ENCODE results near the gene UBXN4.
"Not testable (repeated sequence)": the region's sequence is repeated elsewhere in the genome, so short reads cannot be mapped to it uniquely, and the experiment has no call there.

Gene UBXN4

DNA sequence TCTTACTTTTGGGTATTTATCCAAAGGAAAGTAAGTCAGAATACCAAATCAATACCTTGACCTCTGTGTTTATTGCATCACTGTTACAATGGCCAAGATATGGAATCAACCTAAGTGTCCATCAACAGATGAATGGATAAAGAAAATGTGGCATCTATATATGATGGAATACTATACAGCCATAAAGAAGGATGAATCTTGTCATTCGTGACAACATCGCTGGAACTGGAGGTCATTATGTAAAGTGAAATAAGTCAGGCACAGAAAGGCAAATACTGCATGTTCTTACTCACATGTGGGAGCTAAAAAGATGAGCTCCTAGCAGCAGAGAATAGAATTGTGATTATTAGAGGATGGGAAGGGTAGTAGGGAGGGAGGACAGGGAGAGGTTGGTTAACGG is 60.7 kb downstream of the UBXN4 start:
- peaks cover 3% of the 10 kb centered on the region for H3K9me3 ChIP-seq (ENCODE audit: control insufficient read depth, low read length)
- H3K27ac ChIP-seq (ENCODE audit: low read depth, low read length, severe bottlenecking), result no peak overlapping the region
- no peak overlapping the region for H3K4me3 ChIP-seq (ENCODE audit: extremely low read depth, insufficient read depth, low read length, poor library complexity, severe bottlenecking)
- 67% methylated on average over 3 of the region's 3 CpGs for WGBS, 2 experiments (ENCODE audit: insufficient coverage in 2 of 2)
- H3K4me1 ChIP-seq (ENCODE audit: control insufficient read depth, insufficient read depth, low read length, poor library complexity, severe bottlenecking), result no peaks in the 10 kb centered on the region
- H3K36me3 ChIP-seq (ENCODE audit: control insufficient read depth, insufficient read depth, low read length), result no peaks in the 10 kb centered on the region

DNA sequence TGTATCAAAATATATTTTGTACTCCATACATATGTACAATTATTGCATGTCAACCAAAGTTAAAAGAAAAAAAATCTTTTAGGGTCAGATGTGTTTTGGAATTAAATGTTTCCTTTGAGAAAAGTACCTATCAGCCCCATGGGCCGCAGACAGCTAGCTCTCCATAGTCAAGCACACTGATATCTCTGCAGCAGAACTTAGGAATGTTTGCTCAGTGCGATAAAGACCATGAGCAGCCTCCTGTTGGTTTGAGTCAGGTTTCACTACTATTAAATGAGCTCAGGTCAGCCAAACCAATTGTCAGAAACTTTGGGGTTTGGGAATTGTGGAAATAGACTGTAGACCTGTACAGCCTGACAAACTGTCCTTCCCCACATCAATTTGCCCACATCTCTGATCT is 61.6 kb downstream of the UBXN4 start:
- Histone ChIP-seq H3K36me3 (ENCODE audit: control insufficient read depth, insufficient read depth, low read length) (no peaks in the 10 kb centered on the region), H3K4me3 (ENCODE audit: extremely low read depth, insufficient read depth, low read length, poor library complexity, severe bottlenecking) (no peak overlapping the region), H3K9me3 (ENCODE audit: control insufficient read depth, low read length) (peaks cover 3% of the 10 kb centered on the region), H3K4me1 (ENCODE audit: control insufficient read depth, insufficient read depth, low read length, poor library complexity, severe bottlenecking) (no peaks in the 10 kb centered on the region), H3K27ac (ENCODE audit: low read depth, low read length, severe bottlenecking) (no peak overlapping the region)
- WGBS, 2 experiments (ENCODE audit: insufficient coverage in 2 of 2), result 92 to 100% methylated on average over 2 of the region's 2 CpGs

DNA sequence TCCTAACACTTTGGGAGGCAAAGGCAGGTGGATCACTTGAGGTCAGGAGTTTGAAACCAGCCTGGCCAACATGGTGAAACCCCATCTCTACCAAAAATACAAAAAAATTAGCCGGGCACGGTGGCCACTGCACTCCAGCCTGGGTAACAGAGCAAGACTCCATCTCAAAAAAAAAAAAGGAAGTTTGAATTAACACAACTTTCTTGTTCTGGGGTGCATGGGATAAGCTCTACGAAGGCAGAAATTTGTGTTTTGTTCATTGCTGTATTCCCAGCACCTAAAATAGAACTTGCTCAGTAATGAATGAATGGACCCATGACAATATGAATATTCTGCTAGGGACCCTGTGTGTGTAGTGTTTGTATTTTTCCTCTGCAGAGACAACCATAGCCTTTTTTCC is 66.2 kb downstream of the UBXN4 start:
- H3K4me1 ChIP-seq (ENCODE audit: control insufficient read depth, insufficient read depth, low read length, poor library complexity, severe bottlenecking); H3K36me3 ChIP-seq (ENCODE audit: control insufficient read depth, insufficient read depth, low read length); H3K27ac ChIP-seq (ENCODE audit: low read depth, low read length, severe bottlenecking); H3K4me3 ChIP-seq (ENCODE audit: extremely low read depth, insufficient read depth, low read length, poor library complexity, severe bottlenecking); H3K9me3 ChIP-seq (ENCODE audit: control insufficient read depth, low read length): not testable (repeated sequence)
- 100% methylated on average over 1 of the region's 3 CpGs; no CpG with 5 or more reads in 1 of the 2 experiments for WGBS, 2 experiments (ENCODE audit: insufficient coverage in 2 of 2)

DNA sequence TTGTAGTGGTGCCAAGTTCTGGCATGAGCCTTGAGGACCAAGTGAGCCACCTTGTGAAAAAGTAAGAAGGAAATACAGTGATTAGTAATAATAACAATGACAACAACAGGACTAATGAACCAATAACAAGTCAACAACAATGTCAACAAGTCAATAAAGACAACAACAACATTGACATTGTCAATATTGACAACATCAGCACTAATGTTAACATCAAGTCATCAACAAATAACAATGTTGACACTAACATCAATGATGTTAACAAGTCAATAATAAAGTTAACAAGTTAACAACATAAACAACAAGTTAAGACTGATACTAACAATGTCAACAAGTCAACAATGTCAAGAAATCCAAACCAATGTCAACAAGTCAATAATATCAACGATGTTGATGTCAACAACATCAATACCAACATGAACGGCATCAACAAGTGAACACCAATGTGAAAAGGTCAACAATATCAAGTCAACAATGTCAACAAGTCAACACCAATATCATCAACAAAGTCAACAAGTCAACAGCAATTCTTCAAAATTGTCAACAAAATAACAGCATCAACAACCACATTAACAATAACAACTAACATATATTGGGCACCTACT is 71.4 kb downstream of the UBXN4 start:
- Histone ChIP-seq H3K4me1 (ENCODE audit: control insufficient read depth, insufficient read depth, low read length, poor library complexity, severe bottlenecking) (no peaks in the 10 kb centered on the region), H3K4me3 (ENCODE audit: extremely low read depth, insufficient read depth, low read length, poor library complexity, severe bottlenecking) (no peak overlapping the region), H3K36me3 (ENCODE audit: control insufficient read depth, insufficient read depth, low read length) (no peaks in the 10 kb centered on the region), H3K9me3 (ENCODE audit: control insufficient read depth, low read length) (no peaks in the 10 kb centered on the region), H3K27ac (ENCODE audit: low read depth, low read length, severe bottlenecking) (no peak overlapping the region)
- WGBS, 2 experiments (ENCODE audit: insufficient coverage in 2 of 2), result 59 to 88% methylated on average over 2 of the region's 2 CpGs

DNA sequence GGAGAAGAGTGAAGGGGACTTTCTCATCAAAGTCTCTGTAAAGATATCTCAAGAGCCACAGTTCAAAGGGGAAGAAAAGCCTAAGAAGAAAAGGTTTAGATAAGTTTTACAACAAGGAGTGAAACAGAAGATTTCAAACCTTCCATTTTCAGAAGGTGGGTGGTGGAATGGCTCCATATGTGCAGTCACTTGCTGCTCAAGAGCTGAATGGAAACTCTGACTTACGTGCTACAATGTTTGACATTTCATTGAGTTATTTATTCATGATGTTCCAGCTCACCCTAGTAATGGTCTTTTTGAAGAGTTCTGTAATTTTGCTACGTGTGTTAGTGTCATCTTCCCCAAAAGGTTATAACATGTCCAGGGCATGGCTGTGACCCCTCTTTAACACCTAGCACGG is 73.6 kb downstream of the UBXN4 start:
- Histone ChIP-seq H3K9me3 (ENCODE audit: control insufficient read depth, low read length) (no peaks in the 10 kb centered on the region), H3K36me3 (ENCODE audit: control insufficient read depth, insufficient read depth, low read length) (no peaks in the 10 kb centered on the region), H3K4me1 (ENCODE audit: control insufficient read depth, insufficient read depth, low read length, poor library complexity, severe bottlenecking) (no peaks in the 10 kb centered on the region), H3K27ac (ENCODE audit: low read depth, low read length, severe bottlenecking) (no peak overlapping the region), H3K4me3 (ENCODE audit: extremely low read depth, insufficient read depth, low read length, poor library complexity, severe bottlenecking) (no peak overlapping the region)
- WGBS, 2 experiments (ENCODE audit: insufficient coverage in 2 of 2), result no CpG with 5 or more reads among the region's 3 CpGs

DNA sequence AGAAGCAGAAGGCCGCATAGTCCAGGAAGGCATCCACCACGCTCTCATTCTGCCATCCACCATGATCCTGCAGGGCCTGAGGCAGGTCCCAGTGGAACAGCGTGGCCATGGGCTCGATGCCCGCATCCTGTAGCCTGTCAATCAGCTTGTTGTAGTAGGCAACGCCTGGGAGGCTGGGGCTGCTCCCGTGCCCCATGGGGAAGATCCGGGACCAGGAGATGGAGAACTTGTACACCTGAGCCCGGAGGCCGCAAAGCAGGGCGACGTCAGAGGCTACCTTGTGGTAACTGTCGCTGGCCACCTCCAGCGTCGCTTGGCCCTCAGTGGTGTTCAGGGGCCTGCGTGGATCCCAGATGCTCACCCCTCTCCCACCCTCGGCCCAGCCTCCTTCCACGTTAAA is 75.8 kb downstream of the UBXN4 start:
- no peak overlapping the region for H3K4me3 ChIP-seq (ENCODE audit: extremely low read depth, insufficient read depth, low read length, poor library complexity, severe bottlenecking)
- WGBS, 2 experiments (ENCODE audit: insufficient coverage in 2 of 2), result 91% methylated on average over 18 of the region's 18 CpGs
- H3K4me1 ChIP-seq (ENCODE audit: control insufficient read depth, insufficient read depth, low read length, poor library complexity, severe bottlenecking), result no peaks in the 10 kb centered on the region
- H3K9me3 ChIP-seq (ENCODE audit: control insufficient read depth, low read length), result no peaks in the 10 kb centered on the region
- no peaks in the 10 kb centered on the region for H3K36me3 ChIP-seq (ENCODE audit: control insufficient read depth, insufficient read depth, low read length)
- H3K27ac ChIP-seq (ENCODE audit: low read depth, low read length, severe bottlenecking), result no peak overlapping the region

DNA sequence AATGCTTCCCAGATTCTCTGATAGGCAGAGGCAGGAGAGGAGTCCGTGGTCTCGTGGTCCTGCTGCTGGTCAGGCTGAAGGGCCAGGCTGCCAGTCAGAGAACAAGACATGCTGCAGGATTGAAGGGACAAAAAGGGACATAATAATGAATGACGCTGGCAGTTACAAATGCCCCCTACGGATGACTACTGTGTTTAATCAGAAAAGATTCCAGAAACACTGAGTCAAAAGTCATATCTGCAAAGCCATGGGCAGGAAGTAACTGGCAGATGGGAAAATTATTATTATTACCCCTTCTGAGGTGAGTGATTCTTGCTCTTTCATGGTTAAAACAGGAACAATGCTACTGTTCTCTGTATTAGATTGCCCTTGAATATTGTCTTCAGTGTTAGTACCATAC is 76.3 kb downstream of the UBXN4 start:
- 79 to 95% methylated on average over 4 of the region's 4 CpGs for WGBS, 2 experiments (ENCODE audit: insufficient coverage in 2 of 2)
- Histone ChIP-seq H3K36me3 (ENCODE audit: control insufficient read depth, insufficient read depth, low read length) (no peaks in the 10 kb centered on the region), H3K9me3 (ENCODE audit: control insufficient read depth, low read length) (no peaks in the 10 kb centered on the region), H3K4me1 (ENCODE audit: control insufficient read depth, insufficient read depth, low read length, poor library complexity, severe bottlenecking) (no peaks in the 10 kb centered on the region), H3K4me3 (ENCODE audit: extremely low read depth, insufficient read depth, low read length, poor library complexity, severe bottlenecking) (no peak overlapping the region), H3K27ac (ENCODE audit: low read depth, low read length, severe bottlenecking) (no peak overlapping the region)

DNA sequence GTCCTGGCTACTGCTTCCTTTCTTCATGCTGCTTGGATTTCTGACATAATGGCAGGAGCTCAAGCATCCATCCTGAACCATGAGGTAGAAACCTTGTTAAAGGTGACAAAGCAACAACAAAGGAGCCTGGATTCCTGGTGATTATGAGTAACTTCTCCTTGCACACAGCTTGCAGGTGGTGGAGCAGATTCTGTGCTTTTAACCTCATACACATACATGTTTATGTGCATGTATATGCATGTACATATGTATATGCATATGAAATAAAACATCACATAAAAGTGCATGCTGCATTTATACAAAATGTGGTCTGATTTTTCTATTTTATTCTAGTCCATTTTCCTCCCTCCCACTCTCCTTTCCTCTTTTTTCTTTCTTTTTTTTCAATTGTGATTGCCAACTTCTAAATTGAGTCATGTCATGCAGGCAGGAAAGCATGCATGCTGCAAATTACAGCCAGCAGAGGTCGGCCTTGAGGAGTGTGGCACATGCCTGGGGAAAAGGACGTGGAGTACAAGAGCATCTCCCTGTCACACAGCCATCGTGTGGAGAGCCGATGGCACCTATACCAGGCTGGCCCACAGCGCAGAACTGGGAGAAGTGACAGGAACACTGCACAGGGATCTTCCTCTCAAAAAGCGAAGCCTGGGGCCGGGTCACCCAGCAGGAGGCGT is 77.4 kb downstream of the UBXN4 start:
- no peaks in the 10 kb centered on the region for H3K36me3 ChIP-seq (ENCODE audit: control insufficient read depth, insufficient read depth, low read length)
- H3K4me3 ChIP-seq (ENCODE audit: extremely low read depth, insufficient read depth, low read length, poor library complexity, severe bottlenecking), result no peak overlapping the region
- no peaks in the 10 kb centered on the region for H3K9me3 ChIP-seq (ENCODE audit: control insufficient read depth, low read length)
- WGBS, 2 experiments (ENCODE audit: insufficient coverage in 2 of 2), result 69 to 75% methylated on average over 5 to 8 of the region's 8 CpGs
- H3K27ac ChIP-seq (ENCODE audit: low read depth, low read length, severe bottlenecking), result no peak overlapping the region
- H3K4me1 ChIP-seq (ENCODE audit: control insufficient read depth, insufficient read depth, low read length, poor library complexity, severe bottlenecking), result no peaks in the 10 kb centered on the region

DNA sequence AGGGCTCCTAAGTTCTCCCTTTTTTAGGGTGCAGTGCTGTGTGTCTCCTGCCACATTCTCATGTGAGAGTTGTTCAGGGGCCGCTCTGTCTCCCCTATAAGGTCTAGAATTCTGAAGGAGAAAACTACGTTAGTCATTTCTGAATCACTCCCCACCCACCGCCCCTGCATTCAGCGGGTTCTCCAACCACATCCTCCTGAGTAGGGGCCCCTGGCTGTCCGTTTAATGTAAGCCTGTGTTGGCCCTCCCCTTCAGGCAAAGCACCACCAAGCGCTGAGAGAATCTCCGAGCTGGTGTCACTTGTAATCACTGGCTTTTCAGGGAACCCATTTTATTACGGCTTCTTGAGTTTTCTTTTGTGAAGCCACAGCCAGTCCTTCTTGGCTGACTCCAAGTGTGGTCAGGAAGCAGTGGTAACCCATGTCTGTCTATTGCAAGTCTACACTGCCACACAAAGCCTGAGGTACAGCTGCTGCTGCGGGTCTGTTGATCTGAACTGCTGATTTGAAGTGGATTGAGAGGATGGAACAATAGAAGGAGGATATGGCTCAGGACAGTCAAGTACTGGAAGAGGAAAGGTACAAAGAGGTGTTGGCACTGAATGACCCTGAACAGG is 78.5 kb downstream of the UBXN4 start:
- Histone ChIP-seq H3K27ac (ENCODE audit: low read depth, low read length, severe bottlenecking) (no peak overlapping the region), H3K9me3 (ENCODE audit: control insufficient read depth, low read length) (no peaks in the 10 kb centered on the region), H3K36me3 (ENCODE audit: control insufficient read depth, insufficient read depth, low read length) (no peaks in the 10 kb centered on the region), H3K4me3 (ENCODE audit: extremely low read depth, insufficient read depth, low read length, poor library complexity, severe bottlenecking) (no peak overlapping the region), H3K4me1 (ENCODE audit: control insufficient read depth, insufficient read depth, low read length, poor library complexity, severe bottlenecking) (no peaks in the 10 kb centered on the region)
- 74 to 83% methylated on average over 8 of the region's 9 CpGs for WGBS, 2 experiments (ENCODE audit: insufficient coverage in 2 of 2)

DNA sequence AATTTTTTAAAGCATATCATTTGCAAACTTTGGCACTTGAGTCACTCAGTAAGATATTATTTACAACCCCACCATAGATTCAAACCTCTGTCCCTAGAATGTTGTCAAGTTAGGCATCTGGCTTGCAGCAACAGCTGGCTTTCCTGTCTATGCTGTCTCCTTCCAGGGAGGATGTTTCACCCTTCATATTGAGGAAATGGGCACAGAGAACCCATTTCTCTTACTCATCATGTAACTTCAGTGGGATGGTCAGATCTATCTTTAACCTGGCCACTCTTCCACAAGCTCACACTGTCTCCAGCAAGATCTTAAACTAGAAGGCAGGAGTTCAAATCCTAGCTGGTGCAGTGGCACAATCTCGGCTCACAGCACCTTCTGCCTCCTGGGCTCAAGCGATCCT is 79.5 kb downstream of the UBXN4 start:
- Histone ChIP-seq H3K36me3 (ENCODE audit: control insufficient read depth, insufficient read depth, low read length) (no peaks in the 10 kb centered on the region), H3K9me3 (ENCODE audit: control insufficient read depth, low read length) (no peaks in the 10 kb centered on the region), H3K4me3 (ENCODE audit: extremely low read depth, insufficient read depth, low read length, poor library complexity, severe bottlenecking) (no peak overlapping the region), H3K4me1 (ENCODE audit: control insufficient read depth, insufficient read depth, low read length, poor library complexity, severe bottlenecking) (no peaks in the 10 kb centered on the region), H3K27ac (ENCODE audit: low read depth, low read length, severe bottlenecking) (no peak overlapping the region)
- WGBS, 2 experiments (ENCODE audit: insufficient coverage in 2 of 2), result 89 to 94% methylated on average over 2 of the region's 2 CpGs

DNA sequence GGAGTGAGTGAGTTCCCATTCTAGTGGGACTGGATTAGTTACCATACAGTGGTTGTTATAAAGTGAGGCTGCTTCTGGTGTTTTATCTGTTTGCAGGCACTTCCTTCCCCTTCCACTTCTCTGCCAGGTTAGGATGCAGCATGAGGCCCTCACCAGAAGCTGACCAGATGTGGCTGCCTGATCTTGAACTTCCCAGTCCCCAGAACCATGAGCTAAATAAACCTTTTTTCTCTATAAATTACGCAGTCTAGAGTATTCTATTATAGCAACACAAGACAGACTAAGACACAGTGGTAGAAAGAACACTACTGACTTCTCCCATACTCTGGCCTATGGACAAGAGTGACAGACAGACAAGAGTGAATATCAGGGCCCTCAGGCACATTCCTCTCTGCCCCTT is 81.2 kb downstream of the UBXN4 start:
- Histone ChIP-seq H3K36me3 (ENCODE audit: control insufficient read depth, insufficient read depth, low read length) (no peaks in the 10 kb centered on the region), H3K4me1 (ENCODE audit: control insufficient read depth, insufficient read depth, low read length, poor library complexity, severe bottlenecking) (no peaks in the 10 kb centered on the region), H3K27ac (ENCODE audit: low read depth, low read length, severe bottlenecking) (no peak overlapping the region), H3K4me3 (ENCODE audit: extremely low read depth, insufficient read depth, low read length, poor library complexity, severe bottlenecking) (no peak overlapping the region), H3K9me3 (ENCODE audit: control insufficient read depth, low read length) (no peaks in the 10 kb centered on the region)
- WGBS, 2 experiments (ENCODE audit: insufficient coverage in 2 of 2), result 100% methylated on average over 1 of the region's 1 CpG; no CpG with 5 or more reads in 1 of the 2 experiments

Data from mesodermal cell (in vitro differentiated cells).